Measurements from ENCODE around the gene LSM12. TPM values are rescaled to one million over a fixed set of nuclear protein-coding genes. Genes with fewer than 3 reads are reported as not detected.

LSM12 gene
- total RNA-seq, 4 donors from 2014 or later = 37.8 to 59.2 (median 46.0) TPM

DNA sequence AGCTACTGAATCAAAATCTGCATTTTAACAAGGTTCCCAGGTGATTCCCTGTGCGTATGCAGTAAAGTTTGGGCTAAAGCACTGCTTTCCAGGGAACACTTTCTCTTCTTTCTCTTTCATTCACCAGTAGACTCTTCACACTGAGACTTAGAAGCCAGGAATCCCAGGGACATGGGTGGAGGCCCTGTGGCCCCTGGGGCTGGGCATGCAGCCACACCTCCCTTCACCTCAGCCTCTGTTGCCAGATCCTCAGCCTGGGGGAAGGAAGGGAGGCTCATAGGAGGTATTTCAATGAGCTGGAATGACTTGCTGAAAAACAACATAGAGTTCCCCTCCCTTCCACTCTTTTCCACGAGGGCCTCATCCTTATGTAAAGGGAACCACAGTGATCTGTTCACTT lies 5.3 kb upstream of the LSM12 start:
- intact Hi-C loops (cut with DNase I) = loop anchor here (5.0 kb wide), 1 partner anchor 41 kb away; no protein-coding TSS in a partner anchor
- no peak for DNase-seq (ENCODE audit: extremely low spot score)
- peaks cover 28 to 61% (median 51%) of the 10 kb centered on the region in 4 donors for H3K4me1 ChIP-seq
- no peaks in the 10 kb centered on the region for H3K27me3 ChIP-seq
- TF ChIP-seq EP300 (IDR thresholded peaks at IDR 0.05) = no peak
- no peak for TF ChIP-seq POLR2A (IDR thresholded peaks at IDR 0.05; ENCODE audit: low read depth)
- TF ChIP-seq, protein P1, sequence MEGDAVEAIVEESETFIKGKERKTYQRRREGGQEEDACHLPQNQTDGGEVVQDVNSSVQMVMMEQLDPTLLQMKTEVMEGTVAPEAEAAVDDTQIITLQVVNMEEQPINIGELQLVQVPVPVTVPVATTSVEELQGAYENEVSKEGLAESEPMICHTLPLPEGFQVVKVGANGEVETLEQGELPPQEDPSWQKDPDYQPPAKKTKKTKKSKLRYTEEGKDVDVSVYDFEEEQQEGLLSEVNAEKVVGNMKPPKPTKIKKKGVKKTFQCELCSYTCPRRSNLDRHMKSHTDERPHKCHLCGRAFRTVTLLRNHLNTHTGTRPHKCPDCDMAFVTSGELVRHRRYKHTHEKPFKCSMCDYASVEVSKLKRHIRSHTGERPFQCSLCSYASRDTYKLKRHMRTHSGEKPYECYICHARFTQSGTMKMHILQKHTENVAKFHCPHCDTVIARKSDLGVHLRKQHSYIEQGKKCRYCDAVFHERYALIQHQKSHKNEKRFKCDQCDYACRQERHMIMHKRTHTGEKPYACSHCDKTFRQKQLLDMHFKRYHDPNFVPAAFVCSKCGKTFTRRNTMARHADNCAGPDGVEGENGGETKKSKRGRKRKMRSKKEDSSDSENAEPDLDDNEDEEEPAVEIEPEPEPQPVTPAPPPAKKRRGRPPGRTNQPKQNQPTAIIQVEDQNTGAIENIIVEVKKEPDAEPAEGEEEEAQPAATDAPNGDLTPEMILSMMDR (IDR thresholded peaks at IDR 0.05) = no peak
- no peak for TF ChIP-seq POLR2AphosphoS5 (IDR thresholded peaks at IDR 0.05)
- H3K27ac ChIP-seq (replicated peaks in 1 of 4) = peak overlapping the region; percentile 87 to 93 (median 92)
- H3K4me3 ChIP-seq = peak overlapping the region; percentile 67 to 81 (median 72)
- no peaks in the 10 kb centered on the region for H3K9me3 ChIP-seq
- peaks cover 20 to 34% (median 32%) of the 10 kb centered on the region in 4 donors for H3K36me3 ChIP-seq
- 26% methylated on average over 2 of the region's 2 CpGs for WGBS

DNA sequence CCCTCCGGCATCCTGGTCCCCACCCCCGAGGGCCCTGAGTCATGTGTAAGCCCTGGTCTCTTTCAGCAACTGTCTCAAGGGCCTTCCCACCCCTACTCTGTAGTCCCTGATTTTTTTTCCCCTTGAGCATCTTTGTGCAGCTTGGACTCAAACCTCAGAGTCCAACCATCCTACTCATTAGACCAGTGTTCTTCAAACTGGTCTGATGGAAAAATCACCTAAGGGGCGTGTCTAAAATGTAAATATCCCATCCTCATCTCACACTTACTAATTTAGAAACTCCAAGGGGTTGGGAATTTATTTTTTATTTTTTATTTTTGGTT lies 4.7 kb upstream of the LSM12 start:
- intact Hi-C loops (cut with DNase I) = loop anchor here (5.0 kb wide), 1 partner anchor 41 kb away; no protein-coding TSS in a partner anchor
- Histone ChIP-seq H3K36me3 (peaks cover 14 to 28% (median 26%) of the 10 kb centered on the region in 4 donors), H3K4me3 (peak overlapping the region; percentile 67 to 81 (median 72)), H3K27ac (replicated peaks in 1 of 4) (peak overlapping the region; percentile 87 to 93 (median 92)), H3K27me3 (no peaks in the 10 kb centered on the region), H3K4me1 (peaks cover 29 to 60% (median 48%) of the 10 kb centered on the region in 4 donors), H3K9me3 (no peaks in the 10 kb centered on the region)
- WGBS = 5% methylated on average over 3 of the region's 3 CpGs
- TF ChIP-seq POLR2A (IDR thresholded peaks at IDR 0.05; ENCODE audit: low read depth) (no peak), EP300 (IDR thresholded peaks at IDR 0.05) (no peak), POLR2AphosphoS5 (IDR thresholded peaks at IDR 0.05) (no peak)
- TF ChIP-seq, protein P1 (IDR thresholded peaks at IDR 0.05) = no peak
- DNase-seq (ENCODE audit: extremely low spot score) = peak; percentile 93

DNA sequence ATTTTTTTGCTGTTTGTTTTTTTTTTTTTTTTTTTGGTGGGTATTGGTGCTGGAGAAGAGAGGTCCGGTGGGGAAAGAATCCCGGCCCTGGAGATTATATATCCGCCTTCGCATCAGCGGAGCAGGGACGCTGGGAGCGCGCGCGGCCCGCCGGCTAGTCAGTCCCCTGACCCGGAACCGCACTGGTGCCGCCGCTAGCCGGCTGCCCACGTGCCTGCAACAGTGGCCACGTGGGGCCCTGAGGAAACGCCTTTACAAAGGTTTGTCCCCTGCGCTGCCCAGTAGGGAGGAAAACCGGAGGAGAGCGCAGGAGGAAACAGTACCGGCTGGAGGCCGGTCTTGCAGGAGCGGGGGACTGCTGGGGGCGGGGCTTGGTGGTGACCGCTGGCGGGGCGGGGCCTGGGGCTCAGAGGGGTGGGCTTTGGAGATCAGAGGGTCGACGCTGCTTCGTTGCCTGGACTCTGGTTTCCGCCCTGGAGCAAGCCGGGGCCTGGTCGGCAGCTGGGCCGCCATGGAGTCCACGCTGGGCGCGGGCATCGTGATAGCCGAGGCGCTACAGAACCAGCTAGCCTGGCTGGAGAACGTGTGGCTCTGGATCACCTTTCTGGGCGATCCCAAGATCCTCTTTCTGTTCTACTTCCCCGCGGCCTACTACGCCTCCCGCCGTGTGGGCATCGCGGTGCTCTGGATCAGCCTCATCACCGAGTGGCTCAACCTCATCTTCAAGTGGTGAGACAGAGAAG lies 4.2 kb upstream of the LSM12 start, which contains the start of gene G6PC3:
TSS of gene G6PC3 (plus strand) at position 281 of the 743 bp plus-strand sequence. CDS start at position 512, 231 bp downstream.
- TF ChIP-seq, protein P1 (IDR thresholded peaks at IDR 0.05) = peak in 2 of 3 experiments; percentile 23 to 38
- no peak for TF ChIP-seq EP300 (IDR thresholded peaks at IDR 0.05)
- peak; percentile 66 for TF ChIP-seq POLR2A (IDR thresholded peaks at IDR 0.05; ENCODE audit: low read depth)
- TF ChIP-seq POLR2AphosphoS5 (IDR thresholded peaks at IDR 0.05) = peak; percentile 96 to 99
- Histone ChIP-seq H3K4me1 (peaks cover 31 to 64% (median 51%) of the 10 kb centered on the region in 4 donors), H3K27ac (replicated peaks in 1 of 4) (peak within 1 kb of the TSS; percentile 87 to 93 (median 92)), H3K27me3 (no peaks in the 10 kb centered on the region), H3K36me3 (peaks cover 8 to 22% (median 21%) of the 10 kb centered on the region in 4 donors), H3K9me3 (no peaks in the 10 kb centered on the region), H3K4me3 (peak within 1 kb of the TSS; percentile 67 to 81 (median 72))
- peak; percentile 97 for DNase-seq (ENCODE audit: extremely low spot score)
- under 1% methylated on average over 36 of the region's 53 CpGs for WGBS
- intact Hi-C loops (cut with DNase I) = loop anchor here (5.0 kb wide), 1 partner anchor 42 kb away; no protein-coding TSS in a partner anchor

DNA sequence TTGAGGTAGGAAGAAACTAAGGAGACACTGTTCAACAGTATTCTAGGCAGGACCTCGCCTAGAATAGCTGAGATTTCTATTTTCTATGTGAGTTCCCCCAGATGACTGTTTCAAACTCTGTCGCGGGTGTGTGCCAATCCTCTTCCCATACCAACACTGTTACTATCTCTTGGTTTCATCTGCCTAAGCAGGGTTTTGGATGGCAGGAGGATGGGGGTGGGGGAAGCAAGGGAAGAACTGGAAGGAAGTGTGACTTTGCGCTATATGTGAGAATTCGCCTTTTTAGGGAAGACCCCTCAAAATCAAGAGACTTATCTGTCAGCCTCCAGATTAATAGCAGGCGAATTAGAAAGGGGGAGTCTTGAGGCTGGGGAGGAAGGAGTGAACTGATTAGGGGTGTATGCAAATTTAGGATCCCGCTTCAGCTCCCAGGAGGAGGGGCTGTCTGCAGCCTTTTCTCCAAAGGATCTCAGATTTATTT lies 3.5 kb upstream of the LSM12 start:
- no peak for DNase-seq (ENCODE audit: extremely low spot score)
- peaks cover 37 to 70% (median 57%) of the 10 kb centered on the region in 4 donors for H3K4me1 ChIP-seq
- intact Hi-C loops (cut with DNase I) = loop anchor here (5.0 kb wide), 1 partner anchor 42 kb away; no protein-coding TSS in a partner anchor
- peaks cover 6 to 16% (median 14%) of the 10 kb centered on the region in 4 donors for H3K36me3 ChIP-seq
- no peaks in the 10 kb centered on the region for H3K9me3 ChIP-seq
- H3K4me3 ChIP-seq = peak overlapping the region; percentile 67 to 81 (median 72)
- WGBS = 18% methylated on average over 7 of the region's 7 CpGs
- H3K27me3 ChIP-seq = no peaks in the 10 kb centered on the region
- TF ChIP-seq EP300 (IDR thresholded peaks at IDR 0.05) = no peak
- TF ChIP-seq POLR2A (IDR thresholded peaks at IDR 0.05; ENCODE audit: low read depth) = no peak
- TF ChIP-seq, protein P1 (IDR thresholded peaks at IDR 0.05) = no peak
- no peak for TF ChIP-seq POLR2AphosphoS5 (IDR thresholded peaks at IDR 0.05)
- H3K27ac ChIP-seq (replicated peaks in 1 of 4) = peak overlapping the region; percentile 87 to 93 (median 92)
